GM18505 (cell line): ENCODE data around the gene ERBIN.

Experiments
- ATAC-seq: cut with Tn5 transposase; IDR thresholded peaks from one replicate; pipeline ENCODE4 v1.9.1; 2021; ENCODE audit not compliant: unreplicated experiment
- POLR2A ChIP-seq: IDR thresholded peaks from 4 replicates; pipeline ENCODE4 v1.6.1; 2011; ENCODE audit warnings: borderline replicate concordance; ENCODE audit not compliant: insufficient read depth, insufficient read length; ENCODE audit errors: extremely low read depth

ERBIN gene

GRCh38 chr5:65986796-65987195, 60.4 kb downstream of the ERBIN start:
- no peak for TF ChIP-seq POLR2A
- no peak for ATAC-seq

DNA sequence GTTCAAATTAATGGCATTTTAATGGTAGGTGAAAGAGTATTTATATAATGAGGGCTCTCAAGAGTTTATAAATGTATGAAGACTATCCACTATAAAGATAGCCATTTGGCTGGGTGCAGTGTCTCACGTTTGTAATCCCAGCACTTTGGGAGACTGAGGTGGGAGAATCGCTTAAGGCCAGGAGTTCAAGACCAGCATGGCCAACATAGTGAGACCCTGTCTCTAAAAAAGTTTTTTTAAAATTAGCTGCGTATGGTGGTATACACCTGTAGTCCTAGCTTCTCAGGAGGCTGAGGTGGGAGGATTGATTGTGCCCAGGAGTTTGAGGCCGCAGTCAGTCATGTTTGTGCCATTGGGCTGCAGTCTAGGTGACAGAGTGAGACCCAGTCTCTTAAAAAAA, 61.6 kb downstream of the ERBIN start:
- ATAC-seq = no peak
- TF ChIP-seq POLR2A = no peak

DNA sequence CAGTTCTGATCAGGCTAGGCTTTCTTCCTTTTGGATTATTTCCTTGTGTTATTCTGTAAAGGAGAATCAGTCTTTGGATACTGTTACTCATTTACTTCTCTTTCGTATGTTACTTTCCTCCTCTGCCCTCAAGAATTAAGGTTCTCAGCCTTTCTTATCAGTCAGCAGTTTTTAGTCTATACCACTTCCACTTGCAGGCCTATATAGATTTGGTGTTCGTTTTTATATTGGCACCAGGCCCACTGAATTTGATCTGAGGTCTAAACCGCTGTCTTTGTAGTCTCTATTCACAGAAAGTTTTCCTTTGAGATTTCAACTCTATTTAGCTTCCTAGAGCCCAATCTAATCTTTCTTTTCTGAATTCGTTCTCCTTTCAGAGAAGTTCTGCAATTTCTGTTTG, 62.8 kb downstream of the ERBIN start:
- ATAC-seq = no peak
- no peak for TF ChIP-seq POLR2A

DNA sequence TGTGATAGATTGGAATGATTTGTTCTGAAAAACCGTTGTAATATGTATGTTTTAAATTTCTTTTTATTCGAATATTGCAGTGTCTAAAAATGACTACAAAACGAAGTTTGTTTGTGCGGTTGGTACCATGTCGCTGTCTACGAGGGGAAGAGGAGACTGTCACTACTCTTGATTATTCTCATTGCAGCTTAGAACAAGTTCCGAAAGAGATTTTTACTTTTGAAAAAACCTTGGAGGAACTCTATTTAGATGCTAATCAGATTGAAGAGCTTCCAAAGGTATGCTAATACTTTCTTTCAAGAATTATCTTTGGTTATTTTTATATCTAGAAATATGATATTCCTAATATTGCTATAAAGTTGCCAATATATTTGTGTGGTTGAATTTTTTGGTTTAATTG, 66.3 kb downstream of the ERBIN start:
- no peak for ATAC-seq
- no peak for TF ChIP-seq POLR2A

DNA sequence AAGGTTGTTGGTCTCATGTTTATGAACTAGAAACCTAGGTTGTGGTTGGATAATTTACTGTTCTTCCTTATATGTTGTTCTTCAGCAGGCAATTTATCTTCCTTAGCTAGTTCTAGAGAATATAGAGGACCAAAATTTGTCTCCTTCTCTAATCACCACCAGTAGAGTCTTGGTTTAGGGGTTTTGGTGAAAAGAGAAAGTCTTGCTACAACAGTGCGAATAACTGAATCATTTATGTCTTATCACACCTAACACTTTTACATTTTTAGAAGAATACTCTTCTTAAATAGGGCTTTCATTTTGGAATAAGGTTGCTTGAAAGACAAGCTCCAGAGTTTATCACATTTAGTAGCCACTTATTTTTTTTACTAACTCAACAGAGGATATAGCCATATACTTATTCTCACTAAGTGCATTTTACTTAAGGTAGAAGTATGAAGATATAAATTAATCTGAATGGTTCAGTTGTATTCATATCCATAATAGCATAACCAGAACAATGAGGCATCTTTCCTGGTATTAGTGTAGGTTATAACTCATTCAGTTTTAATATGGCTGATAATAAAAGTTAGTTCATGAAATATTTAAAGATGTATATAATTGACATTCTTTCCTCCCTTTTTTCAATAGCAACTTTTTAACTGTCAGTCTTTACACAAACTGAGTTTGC, 67.9 kb downstream of the ERBIN start:
- no peak for TF ChIP-seq POLR2A
- no peak for ATAC-seq

GRCh38 chr5:65999061-65999723, 72.8 kb downstream of the ERBIN start:
- no peak for ATAC-seq
- no peak for TF ChIP-seq POLR2A

DNA sequence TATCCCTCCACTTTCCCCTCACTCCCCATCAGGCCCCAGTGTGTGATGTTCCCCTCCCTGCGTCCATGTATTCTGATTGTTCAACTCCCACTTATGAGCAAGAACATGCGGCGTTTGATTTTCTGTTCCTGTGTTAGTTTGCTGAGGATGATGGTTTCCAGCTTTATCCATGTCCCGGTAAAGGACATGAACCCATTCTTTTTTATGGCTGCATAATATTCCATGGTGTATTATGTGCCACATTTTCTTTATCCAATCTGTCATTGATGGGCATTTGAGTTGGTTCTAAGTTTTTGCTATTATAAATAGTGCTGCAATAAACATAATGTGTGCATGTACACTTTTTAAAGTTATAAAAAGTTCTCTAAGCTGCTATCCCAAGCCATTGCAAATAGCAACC, 75.6 kb downstream of the ERBIN start:
- ATAC-seq = no peak
- no peak for TF ChIP-seq POLR2A

- no peak for TF ChIP-seq POLR2A
- ATAC-seq = no peak
Observed at GRCh38 chr5:66002415-66002814, 76.0 kb downstream of the ERBIN start.

DNA sequence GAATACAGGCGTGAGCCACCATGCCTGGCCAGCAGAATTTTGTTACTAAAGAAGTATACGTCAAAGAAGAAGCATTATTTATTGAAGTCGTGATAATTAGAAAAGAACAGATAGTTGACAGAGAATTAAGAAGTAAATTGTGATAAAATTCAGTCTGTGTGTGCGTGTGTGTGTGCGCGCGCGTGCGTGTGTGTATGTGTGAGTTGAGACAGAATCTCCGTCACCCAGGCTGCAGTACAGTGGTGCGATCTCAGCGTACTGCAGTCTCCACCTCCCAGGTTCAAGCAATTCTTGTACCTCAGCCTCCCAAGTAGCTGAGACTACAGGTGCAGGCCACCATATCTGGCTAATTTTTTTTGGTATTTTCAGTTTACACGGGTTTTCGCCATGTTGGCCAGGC, 77.8 kb downstream of the ERBIN start:
- no peak for TF ChIP-seq POLR2A
- ATAC-seq = no peak

- no peak for TF ChIP-seq POLR2A
- ATAC-seq = no peak
Observed at GRCh38 chr5:66009277-66009676, 82.9 kb downstream of the ERBIN start.

DNA sequence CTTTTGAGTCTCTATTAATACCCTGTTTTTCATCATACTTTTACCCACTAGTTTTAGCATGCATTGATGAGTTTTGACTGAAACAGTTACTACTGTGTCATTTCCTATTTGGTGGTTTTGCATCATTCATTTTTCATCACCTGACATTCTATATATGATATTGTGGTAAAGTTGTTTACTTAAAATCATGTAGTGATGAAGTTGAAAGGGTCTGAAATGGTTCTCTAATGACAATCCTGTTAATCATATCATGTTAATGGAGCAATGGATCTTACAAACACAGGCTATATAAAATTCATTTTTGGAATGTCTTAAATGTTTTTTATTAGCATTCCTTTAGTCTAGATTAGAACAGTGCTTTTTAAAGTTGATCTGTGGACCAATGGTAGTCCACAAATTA, 84.1 kb downstream of the ERBIN start:
- ATAC-seq = no peak
- no peak for TF ChIP-seq POLR2A

GRCh38 chr5:66012271-66012670, 85.9 kb downstream of the ERBIN start:
- no peak for TF ChIP-seq POLR2A
- no peak for ATAC-seq

DNA sequence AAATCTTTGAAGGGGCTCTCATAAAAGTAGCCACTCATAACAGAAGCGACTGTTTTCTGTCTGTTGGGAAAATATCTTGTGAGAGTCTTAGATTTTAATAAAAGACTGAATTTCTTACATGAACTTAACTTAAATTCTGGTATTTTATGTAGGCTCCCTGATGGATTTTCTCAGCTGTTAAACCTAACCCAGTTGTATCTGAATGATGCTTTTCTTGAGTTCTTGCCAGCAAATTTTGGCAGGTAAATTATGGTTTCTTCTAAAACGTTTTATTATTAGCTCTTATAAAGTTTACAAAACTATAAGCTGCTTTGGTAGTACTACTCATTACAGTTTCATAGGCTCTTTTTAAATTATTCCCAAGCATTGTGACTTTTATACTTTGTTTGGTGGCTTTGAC, 87.0 kb downstream of the ERBIN start:
- no peak for TF ChIP-seq POLR2A
- ATAC-seq = no peak

- TF ChIP-seq POLR2A = no peak
- no peak for ATAC-seq
Observed at GRCh38 chr5:66013906-66014305, 87.5 kb downstream of the ERBIN start.
